ENCODE data around the gene ABCC2. TPM values are rescaled to one million over a fixed set of nuclear protein-coding genes. Genes with fewer than 3 reads are reported as not detected.

The ABCC2 gene
- total and polyA plus RNA-seq, 2 experiments from 2014 or later: 29.7 to 63.1 TPM

GRCh38 chr10:99852481-99853213, 70.2 kb downstream of the ABCC2 start:
- no peaks in the 10 kb centered on the region for H3K79me2 ChIP-seq
- H3K4me3 ChIP-seq: no peak overlapping the region
- H3K27me3 ChIP-seq: no peaks in the 10 kb centered on the region
- H3K27ac ChIP-seq: no peak overlapping the region
- 82% methylated on average over 3 of the region's 3 CpGs for WGBS (ENCODE audit: low lambda C conversion rate, missing lambda C conversion rate)
- no peak for DNase-seq (ENCODE audit: low spot score)
- no peak overlapping the region for H2AFZ ChIP-seq
- H3K9me3 ChIP-seq (ENCODE audit: low read depth): no peaks in the 10 kb centered on the region
- peaks cover 3% of the 10 kb centered on the region for H3K4me1 ChIP-seq (ENCODE audit: insufficient read depth)
- H3K9me2 ChIP-seq (replicated peaks; ENCODE audit: insufficient read depth): no peaks in the 10 kb centered on the region
- H4K20me1 ChIP-seq (ENCODE audit: insufficient read depth, poor library complexity, severe bottlenecking): no peaks in the 10 kb centered on the region
- no peak for TF ChIP-seq EZH2 (IDR thresholded peaks at IDR 0.05; ENCODE audit: borderline replicate concordance)
- TF ChIP-seq CTCF (IDR thresholded peaks at IDR 0.05; ENCODE audit: poor library complexity): no peak
- TF ChIP-seq EZH2phosphoT487 (IDR thresholded peaks at IDR 0.05; ENCODE audit: low read depth, severe bottlenecking, unreplicated experiment): no peak
- no peak overlapping the region for H3K4me2 ChIP-seq
- no peaks in the 10 kb centered on the region for H3K36me3 ChIP-seq (replicated peaks; ENCODE audit: insufficient read depth, low read depth)

- Histone ChIP-seq H3K79me2 (no peaks in the 10 kb centered on the region), H3K4me1 (ENCODE audit: insufficient read depth) (peaks cover 3% of the 10 kb centered on the region), H3K9me3 (ENCODE audit: low read depth) (no peaks in the 10 kb centered on the region), H3K4me3 (no peak overlapping the region), H3K27ac (no peak overlapping the region), H3K9me2 (replicated peaks; ENCODE audit: insufficient read depth) (no peaks in the 10 kb centered on the region), H3K36me3 (replicated peaks; ENCODE audit: insufficient read depth, low read depth) (no peaks in the 10 kb centered on the region), H2AFZ (no peak overlapping the region), H4K20me1 (ENCODE audit: insufficient read depth, poor library complexity, severe bottlenecking) (no peaks in the 10 kb centered on the region), H3K4me2 (no peak overlapping the region), H3K27me3 (no peaks in the 10 kb centered on the region)
- 80% methylated on average over 3 of the region's 3 CpGs for WGBS (ENCODE audit: low lambda C conversion rate, missing lambda C conversion rate)
- TF ChIP-seq CTCF (IDR thresholded peaks at IDR 0.05; ENCODE audit: poor library complexity): no peak
- TF ChIP-seq EZH2phosphoT487 (IDR thresholded peaks at IDR 0.05; ENCODE audit: low read depth, severe bottlenecking, unreplicated experiment): no peak
- TF ChIP-seq EZH2 (IDR thresholded peaks at IDR 0.05; ENCODE audit: borderline replicate concordance): no peak
- no peak for DNase-seq (ENCODE audit: low spot score)
Observed at GRCh38 chr10:99853655-99854054, 71.2 kb downstream of the ABCC2 start.

- Histone ChIP-seq H4K20me1 (ENCODE audit: insufficient read depth, poor library complexity, severe bottlenecking) (no peaks in the 10 kb centered on the region), H3K4me1 (ENCODE audit: insufficient read depth) (peaks cover 6% of the 10 kb centered on the region), H3K36me3 (replicated peaks; ENCODE audit: insufficient read depth, low read depth) (no peaks in the 10 kb centered on the region), H3K4me3 (no peak overlapping the region), H3K27me3 (no peaks in the 10 kb centered on the region), H3K79me2 (no peaks in the 10 kb centered on the region), H3K27ac (no peak overlapping the region), H3K9me2 (replicated peaks; ENCODE audit: insufficient read depth) (no peaks in the 10 kb centered on the region), H3K4me2 (no peak overlapping the region), H2AFZ (no peak overlapping the region), H3K9me3 (ENCODE audit: low read depth) (no peaks in the 10 kb centered on the region)
- peak; percentile 59 for DNase-seq (ENCODE audit: low spot score)
- TF ChIP-seq EZH2phosphoT487 (IDR thresholded peaks at IDR 0.05; ENCODE audit: low read depth, severe bottlenecking, unreplicated experiment) (no peak), CTCF (IDR thresholded peaks at IDR 0.05; ENCODE audit: poor library complexity) (peak; percentile 55)
- 57% methylated on average over 6 of the region's 6 CpGs for WGBS (ENCODE audit: low lambda C conversion rate, missing lambda C conversion rate)
Observed at GRCh38 chr10:99854860-99855259, 72.4 kb downstream of the ABCC2 start.
